NCI-H345 (cell line): ENCODE data around the gene ACADVL.
A peak's percentile ranks its signal among the peaks of the same experiment; 100 is the strongest.
"Not testable (repeated sequence)": the region's sequence is repeated elsewhere in the genome, so short reads cannot be mapped to it uniquely, and the experiment has no call there.

ENCODE experiments used
- DNase-seq: peaks from one replicate; lab custom pipeline; 2025; lab: John Stamatoyannopoulos, UW

The ACADVL gene

DNA sequence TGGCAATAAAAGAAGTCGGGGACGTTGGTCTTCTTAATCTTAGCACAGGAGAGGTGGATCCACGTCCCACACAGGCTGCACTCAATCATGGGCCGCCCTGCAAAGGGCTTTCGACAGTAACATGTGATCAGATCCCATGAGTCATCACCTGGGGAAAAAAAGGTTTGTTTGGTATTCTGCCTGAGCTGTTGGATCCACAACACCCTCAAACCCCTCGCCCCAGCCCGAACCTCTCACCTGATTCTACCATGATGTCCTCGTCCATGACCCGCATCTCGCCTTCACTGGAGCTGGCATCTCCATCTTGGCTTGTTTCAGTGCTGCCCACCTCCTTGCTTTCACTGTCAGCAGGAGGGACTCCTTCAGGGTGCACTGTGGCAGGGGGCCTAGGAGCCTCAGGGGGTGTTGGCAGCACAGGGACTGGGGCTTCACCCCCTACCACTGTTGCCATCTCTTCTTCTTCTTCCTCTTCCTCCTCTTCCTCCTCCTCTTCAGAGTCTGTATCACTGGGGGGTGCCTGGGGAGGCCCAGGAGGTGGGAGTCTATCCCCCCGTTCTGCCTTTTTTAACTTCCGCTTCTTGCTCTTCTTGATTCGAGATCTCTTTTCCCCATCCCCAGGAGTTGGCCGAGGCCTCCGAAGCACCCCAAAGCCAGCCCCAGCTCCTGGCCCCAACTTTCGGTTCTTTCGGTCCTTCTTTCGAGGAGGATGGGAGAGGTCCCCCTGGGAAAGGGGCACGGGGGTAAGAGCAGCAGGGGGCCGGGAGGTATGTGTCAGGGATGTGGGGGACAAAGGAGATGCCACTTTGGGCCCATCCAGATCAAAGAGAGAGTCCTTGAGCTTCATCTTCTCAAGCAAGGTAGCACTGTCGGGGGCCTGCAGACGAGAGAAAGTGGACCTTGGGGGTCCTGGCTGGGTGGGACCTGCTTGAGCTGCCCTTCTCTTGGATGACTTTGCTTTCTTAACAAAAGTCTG lies 16.2 kb downstream of the ACADVL start:
- DNase-seq: no peak

- DNase-seq: no peak
These were observed 17.1 kb downstream of the ACADVL start for GRCh38 chr17:7236808-7237207.

GRCh38 chr17:7237266-7237760 lies 17.6 kb downstream of the ACADVL start:
- no peak for DNase-seq

- peak; percentile 57 for DNase-seq
These were observed 18.2 kb downstream of the ACADVL start for GRCh38 chr17:7237761-7238419.

- no peak for DNase-seq
These were observed 18.8 kb downstream of the ACADVL start for GRCh38 chr17:7238420-7239090.

- DNase-seq: peak; percentile 99
These were observed 19.6 kb downstream of the ACADVL start, which contains the start of gene PHF23 for GRCh38 chr17:7239091-7240027. PHF23 (minus strand) TSS chr17:7239457; CDS start chr17:7239279, 178 bp downstream.

DNA sequence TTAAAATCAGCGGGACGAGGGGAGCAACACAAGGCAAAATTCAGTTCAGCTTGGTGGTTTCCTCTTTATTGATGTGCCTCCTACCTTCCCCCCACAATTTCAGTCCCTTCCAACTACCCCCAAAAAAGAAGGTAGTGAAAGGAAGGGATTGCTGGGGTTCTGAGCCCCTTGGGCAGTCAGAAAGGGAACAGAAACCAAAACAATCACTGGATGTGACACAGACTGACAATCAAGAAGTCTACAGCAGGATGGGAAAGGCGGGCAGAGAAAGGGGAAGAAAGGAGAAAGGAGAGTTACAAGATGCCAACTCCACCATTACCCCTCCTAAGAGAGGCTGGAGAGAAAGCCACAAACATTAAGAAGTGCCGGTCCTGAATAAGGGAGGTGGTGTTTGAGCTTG lies 20.6 kb downstream of the ACADVL start:
- DNase-seq: no peak

DNA sequence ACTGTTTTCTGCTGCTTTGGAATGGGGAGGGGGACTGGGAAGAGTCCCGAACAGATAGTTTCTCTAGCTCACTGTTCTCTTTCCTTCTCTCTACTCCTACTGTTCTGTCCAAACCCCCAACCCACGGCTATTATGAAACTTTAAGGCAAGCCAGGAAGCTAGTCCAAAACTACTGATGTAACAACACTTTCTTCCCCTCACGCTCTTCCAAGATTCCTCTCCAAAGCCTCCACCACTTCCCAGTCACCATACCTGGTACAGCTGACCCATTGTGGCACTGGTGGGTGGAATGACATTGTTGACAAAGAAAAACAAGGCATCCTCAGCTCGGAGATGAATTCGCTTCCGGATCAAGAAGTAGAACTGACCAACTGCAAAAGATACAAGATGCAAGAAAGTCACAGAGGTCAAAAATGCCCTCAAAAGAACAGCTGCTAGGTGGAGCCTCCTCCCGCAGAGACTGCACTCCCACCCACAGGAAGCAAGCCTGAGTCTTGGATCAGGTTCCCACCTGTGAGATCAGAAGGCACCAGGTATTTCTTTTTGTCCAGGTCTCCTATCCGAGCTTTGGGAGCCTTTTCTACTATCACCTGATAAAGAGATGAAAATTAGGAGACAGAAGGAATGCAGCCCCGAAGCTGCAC lies 21.5 kb downstream of the ACADVL start:
- no peak for DNase-seq

GRCh38 chr17:7241783-7242716 lies 22.3 kb downstream of the ACADVL start, which contains the start of gene GABARAP:
GABARAP (minus strand) TSS chr17:7242449; CDS start chr17:7242330, 119 bp downstream.
- DNase-seq: peak; percentile 87

DNA sequence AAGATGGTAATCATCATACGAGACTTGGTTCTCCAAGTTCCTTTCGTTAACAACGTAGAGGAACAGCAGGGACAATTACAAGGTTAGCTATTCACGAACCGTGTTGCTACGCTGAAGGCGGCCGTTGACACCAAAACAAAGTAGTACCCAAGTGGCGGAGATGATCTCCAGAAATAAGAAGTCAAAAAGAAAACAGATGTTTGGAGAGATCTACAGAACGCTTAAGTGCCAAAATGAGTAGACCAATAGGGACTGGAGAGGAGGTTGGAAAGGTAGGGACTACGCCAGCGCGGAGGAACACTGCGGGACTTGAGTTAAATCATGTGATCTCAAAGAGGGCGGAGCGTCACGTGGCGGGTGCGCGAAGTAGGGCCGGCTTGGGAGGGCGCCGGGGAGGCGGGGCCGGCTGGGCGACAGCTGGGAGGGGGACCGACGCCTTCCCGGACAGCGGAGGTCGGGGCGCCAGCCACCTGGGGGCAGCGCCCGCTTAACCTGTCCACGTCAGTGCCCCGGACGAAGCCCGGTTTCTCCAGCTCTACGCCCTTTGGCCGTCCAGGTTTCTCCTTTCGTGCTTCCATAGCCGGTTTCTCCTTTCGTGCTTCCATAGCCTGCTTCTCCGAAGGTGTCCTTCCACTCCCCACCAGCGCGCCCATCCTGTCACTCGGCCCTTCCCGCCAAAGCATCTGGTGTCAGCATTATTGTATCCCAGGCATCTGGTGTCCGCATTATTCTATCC lies 23.1 kb downstream of the ACADVL start:
- DNase-seq: peak; percentile 93

DNA sequence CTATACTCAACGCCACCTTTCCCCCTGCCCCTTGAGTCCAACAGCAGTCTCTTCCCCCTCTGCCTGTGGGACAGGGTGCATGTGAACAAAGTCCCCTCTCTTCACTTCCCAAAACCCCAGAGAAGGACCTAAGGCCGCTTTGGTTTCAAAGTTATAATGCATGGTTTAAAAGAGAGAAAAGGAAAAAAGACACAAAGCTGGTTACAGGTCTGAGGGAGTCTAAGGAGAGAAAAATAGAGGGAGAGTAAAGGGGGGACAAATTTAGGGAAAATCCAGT lies 23.7 kb downstream of the ACADVL start:
- DNase-seq: no peak

DNA sequence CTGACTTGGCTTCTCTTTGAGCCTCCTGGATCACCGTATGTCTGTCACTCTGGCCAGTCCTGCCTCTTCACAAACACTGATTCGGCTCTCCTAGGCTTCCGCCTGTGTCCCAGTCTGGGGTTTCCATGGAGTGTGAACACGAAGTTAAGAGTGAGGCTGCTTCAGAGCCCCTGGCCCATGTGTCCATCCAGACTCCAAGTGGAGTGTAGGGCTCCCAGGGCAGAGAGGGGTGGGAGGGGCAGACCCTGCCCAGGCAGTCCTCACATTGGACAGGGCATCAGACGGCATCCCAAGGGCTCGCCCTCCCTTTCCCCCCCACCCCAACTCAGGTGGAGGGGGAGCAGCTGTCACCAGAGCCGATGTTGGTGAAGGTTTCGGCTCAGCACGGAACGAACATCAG lies 24.1 kb downstream of the ACADVL start:
- DNase-seq: not testable (repeated sequence)

DNA sequence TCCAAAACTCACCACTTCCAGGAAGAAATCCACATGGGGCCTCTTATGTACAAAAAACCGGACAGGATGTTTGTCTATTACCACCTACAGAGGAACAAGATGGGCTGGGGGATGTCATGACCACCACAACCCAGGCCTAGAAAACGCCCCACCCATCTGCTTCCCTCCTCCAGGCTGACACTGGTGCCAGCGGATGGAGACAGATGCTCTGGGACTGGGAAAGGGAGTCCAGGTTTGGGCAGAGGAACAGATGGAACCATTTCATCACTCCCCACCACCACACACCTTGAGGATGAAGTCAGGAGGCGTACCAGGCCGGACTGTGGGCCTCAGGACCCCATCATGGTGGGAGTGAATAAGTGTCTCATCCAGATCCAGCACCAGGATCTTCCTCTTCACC lies 27.0 kb downstream of the ACADVL start:
- DNase-seq: no peak

DNA sequence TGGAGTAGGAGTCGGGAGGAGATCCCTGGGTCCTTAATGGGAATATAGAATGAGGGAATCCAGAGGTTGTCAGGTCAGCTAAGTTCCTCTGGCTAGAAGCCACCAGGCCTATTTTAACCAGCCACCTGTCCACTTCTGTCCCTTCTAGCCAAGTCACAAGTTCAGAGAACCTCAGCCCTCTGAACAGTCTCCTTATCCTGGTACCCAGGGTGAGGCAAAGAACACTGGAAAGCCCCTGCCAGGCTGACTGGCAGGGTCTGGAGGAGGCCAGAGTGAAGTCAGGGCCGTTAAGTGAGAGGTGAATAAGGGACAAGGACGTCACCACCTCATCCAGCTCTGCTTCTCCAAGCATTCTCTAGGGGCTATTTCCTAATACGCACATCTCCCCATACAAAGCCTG lies 29.1 kb downstream of the ACADVL start:
- no peak for DNase-seq

DNA sequence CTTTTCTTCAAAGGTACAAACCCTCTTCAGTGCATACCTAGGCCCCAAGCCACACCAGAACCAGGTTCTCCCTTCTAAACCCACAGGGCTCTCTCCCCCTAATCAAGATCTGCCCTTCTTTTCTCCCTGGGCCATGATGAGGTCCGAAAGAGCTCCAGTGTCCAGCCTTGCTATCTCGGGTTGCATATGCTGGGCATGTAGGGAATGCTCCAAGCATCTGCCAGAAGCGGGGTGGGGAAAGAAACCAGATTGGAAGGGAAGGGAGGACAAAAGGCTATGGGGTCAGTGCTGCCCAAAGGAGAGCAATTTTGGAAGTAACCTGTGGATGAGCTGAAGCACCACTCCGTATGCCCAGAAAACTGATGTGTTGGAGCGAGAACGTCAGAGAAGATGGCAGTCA lies 29.5 kb downstream of the ACADVL start:
- no peak for DNase-seq

- no peak for DNase-seq
These were observed 30.1 kb downstream of the ACADVL start for GRCh38 chr17:7249830-7250229.

DNA sequence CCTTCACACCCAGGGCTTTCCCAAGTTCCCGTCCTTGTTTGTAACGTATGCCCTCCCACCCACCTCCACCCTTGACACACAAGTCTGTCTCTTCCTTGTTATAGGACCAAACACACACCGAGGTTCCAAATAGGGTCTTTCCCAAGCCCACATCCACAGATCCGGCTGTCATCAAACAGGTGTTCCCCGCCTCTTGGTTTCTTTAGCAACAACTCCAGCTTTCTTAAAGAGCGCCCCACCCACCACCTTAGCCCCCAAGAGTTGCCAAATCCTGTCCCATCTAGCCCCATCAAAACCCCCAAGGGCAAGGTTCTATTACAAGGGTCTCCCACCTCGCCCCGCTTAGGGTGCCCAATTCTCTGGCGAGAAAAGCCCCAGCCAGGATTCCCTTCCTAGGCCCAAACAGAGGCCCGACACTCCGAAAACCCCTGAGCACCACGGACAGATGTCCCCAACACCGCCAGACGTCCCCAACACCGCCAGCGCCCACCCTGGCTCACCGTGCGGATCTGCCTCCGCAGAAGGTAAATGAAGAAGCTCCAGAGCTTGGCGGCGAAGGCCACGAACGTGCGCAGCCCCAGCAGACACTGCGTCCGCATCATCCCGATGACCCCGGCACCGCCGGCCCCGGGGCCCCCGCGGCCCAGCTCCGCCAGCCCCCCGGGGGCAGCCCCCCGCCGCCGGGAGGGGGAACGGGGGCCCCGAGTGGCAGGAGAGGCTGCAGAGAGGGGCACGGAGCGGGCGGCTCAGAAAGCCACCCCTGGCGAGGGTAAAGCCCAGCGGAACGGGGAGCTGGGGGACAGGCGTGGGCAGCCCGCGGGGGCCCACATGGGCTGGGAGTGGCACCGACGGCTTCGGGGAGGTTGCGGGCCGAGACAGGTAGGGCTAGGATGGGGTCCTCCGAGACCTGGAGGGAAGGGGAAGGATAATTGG lies 31.2 kb downstream of the ACADVL start:
- no peak for DNase-seq

- peak; percentile 96 for DNase-seq
These were observed 32.0 kb downstream of the ACADVL start, which contains the start of gene CTDNEP1 for GRCh38 chr17:7251661-7252175. CTDNEP1 (minus strand) TSS chr17:7251734; CDS start chr17:7251296, 438 bp downstream.
